HG03135 (cell line): ENCODE results near the gene PHLPP2.
"Not testable (repeated sequence)": the region's sequence is repeated elsewhere in the genome, so short reads cannot be mapped to it uniquely, and the experiment has no call there.

Experiments used
- ATAC-seq: cut with Tn5 transposase; IDR thresholded peaks from one replicate; pipeline ENCODE4 v1.9.1; 2021; ENCODE audit warnings: mild to moderate bottlenecking, moderate library complexity; ENCODE audit not compliant: unreplicated experiment

Gene PHLPP2

GRCh38 chr16:71721066-71721740, 3.3 kb downstream of the PHLPP2 start:
- no peak for ATAC-seq

GRCh38 chr16:71712501-71712900, 12.0 kb downstream of the PHLPP2 start:
- ATAC-seq, result no peak

GRCh38 chr16:71711789-71712188, 12.7 kb downstream of the PHLPP2 start:
- no peak for ATAC-seq

- no peak for ATAC-seq
Measured at GRCh38 chr16:71709229-71709781, 15.2 kb downstream of the PHLPP2 start.

- no peak for ATAC-seq
Measured at GRCh38 chr16:71708696-71709095, 15.8 kb downstream of the PHLPP2 start.

- no peak for ATAC-seq
Measured at GRCh38 chr16:71707199-71707598, 17.3 kb downstream of the PHLPP2 start.

GRCh38 chr16:71706046-71706445, 18.5 kb downstream of the PHLPP2 start:
- no peak for ATAC-seq

GRCh38 chr16:71703333-71703732, 21.2 kb downstream of the PHLPP2 start:
- ATAC-seq, result no peak

GRCh38 chr16:71700831-71701230, 23.7 kb downstream of the PHLPP2 start:
- no peak for ATAC-seq

GRCh38 chr16:71698491-71698890, 26.0 kb downstream of the PHLPP2 start:
- no peak for ATAC-seq

GRCh38 chr16:71693164-71693563, 31.3 kb downstream of the PHLPP2 start:
- no peak for ATAC-seq

- ATAC-seq, result no peak
Measured at GRCh38 chr16:71689901-71690300, 34.6 kb downstream of the PHLPP2 start.

- ATAC-seq, result no peak
Measured at GRCh38 chr16:71687861-71688260, 36.6 kb downstream of the PHLPP2 start.

- not testable (repeated sequence) for ATAC-seq
Measured at GRCh38 chr16:71684280-71684679, 40.2 kb downstream of the PHLPP2 start.

- no peak for ATAC-seq
Measured at GRCh38 chr16:71681360-71681759, 43.1 kb downstream of the PHLPP2 start.

GRCh38 chr16:71676236-71676635, 48.3 kb downstream of the PHLPP2 start:
- no peak for ATAC-seq

- ATAC-seq, result no peak
Measured at GRCh38 chr16:71675380-71675779, 49.1 kb downstream of the PHLPP2 start.

GRCh38 chr16:71674229-71674628, 50.3 kb downstream of the PHLPP2 start:
- no peak for ATAC-seq

- no peak for ATAC-seq
Measured at GRCh38 chr16:71673582-71673973, 50.9 kb downstream of the PHLPP2 start.

GRCh38 chr16:71672803-71673581, 51.5 kb downstream of the PHLPP2 start:
- no peak for ATAC-seq

GRCh38 chr16:71672125-71672524, 52.4 kb downstream of the PHLPP2 start:
- ATAC-seq, result no peak

GRCh38 chr16:71671165-71671564, 53.3 kb downstream of the PHLPP2 start:
- no peak for ATAC-seq
